MM.1S (cell line): Measurements from ENCODE around the gene TAP1.

Experiments
- EZH2 ChIP-seq: fragments of 300-600 bp; sonication (generic); optimal IDR thresholded peaks from 2 replicates; pipeline ENCODE3; 2017; ENCODE audit warnings: low read depth, mild to moderate bottlenecking, antibody characterized with exemption, low read length, mixed read lengths
- EZH2phosphoT487 ChIP-seq: fragments of 300-600 bp; sonication (generic); IDR thresholded peaks from 2 replicates; pipeline ENCODE4 v1.6.1; 2018; ENCODE audit warnings: antibody characterized with exemption, low read length
- TF ChIP-seq, protein P1 (sequence below): fragments of 300-600 bp; sonication (generic); IDR thresholded peaks from 2 replicates; pipeline ENCODE4 v1.5.1; 2016; ENCODE audit warnings: antibody characterized with exemption, low read length, mixed read lengths

DNA sequence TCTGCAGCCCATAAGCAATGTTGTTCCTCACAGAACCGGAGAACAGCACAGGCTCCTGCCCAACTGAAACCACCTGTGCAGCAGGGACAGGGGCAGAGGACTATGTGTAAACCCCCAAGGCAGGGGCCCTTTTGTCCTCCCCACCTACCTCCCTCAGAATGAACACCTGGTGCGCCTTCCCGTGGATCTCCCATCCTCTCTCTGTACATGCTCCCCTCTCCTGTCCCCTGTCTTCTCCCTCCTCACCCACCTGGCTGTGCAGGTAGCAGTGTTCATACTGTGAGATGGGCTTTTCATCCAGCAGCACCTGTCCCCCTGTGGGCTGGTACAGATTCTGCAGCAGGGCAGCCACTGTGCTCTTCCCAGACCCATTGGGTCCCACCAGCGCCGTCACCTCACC lies 23.5 kb downstream of the TAP1 start:
- TF ChIP-seq, protein P1, sequence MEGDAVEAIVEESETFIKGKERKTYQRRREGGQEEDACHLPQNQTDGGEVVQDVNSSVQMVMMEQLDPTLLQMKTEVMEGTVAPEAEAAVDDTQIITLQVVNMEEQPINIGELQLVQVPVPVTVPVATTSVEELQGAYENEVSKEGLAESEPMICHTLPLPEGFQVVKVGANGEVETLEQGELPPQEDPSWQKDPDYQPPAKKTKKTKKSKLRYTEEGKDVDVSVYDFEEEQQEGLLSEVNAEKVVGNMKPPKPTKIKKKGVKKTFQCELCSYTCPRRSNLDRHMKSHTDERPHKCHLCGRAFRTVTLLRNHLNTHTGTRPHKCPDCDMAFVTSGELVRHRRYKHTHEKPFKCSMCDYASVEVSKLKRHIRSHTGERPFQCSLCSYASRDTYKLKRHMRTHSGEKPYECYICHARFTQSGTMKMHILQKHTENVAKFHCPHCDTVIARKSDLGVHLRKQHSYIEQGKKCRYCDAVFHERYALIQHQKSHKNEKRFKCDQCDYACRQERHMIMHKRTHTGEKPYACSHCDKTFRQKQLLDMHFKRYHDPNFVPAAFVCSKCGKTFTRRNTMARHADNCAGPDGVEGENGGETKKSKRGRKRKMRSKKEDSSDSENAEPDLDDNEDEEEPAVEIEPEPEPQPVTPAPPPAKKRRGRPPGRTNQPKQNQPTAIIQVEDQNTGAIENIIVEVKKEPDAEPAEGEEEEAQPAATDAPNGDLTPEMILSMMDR: no peak
- TF ChIP-seq EZH2phosphoT487: no peak
- TF ChIP-seq EZH2: no peak
